Body of pancreas (tissue), 4 donors: Measurements from ENCODE around the gene NUP62. TPM values are rescaled to one million over a fixed set of nuclear protein-coding genes. Genes with fewer than 3 reads are reported as not detected.

Experiments
- ATAC-seq: fragments of 150-250 bp; one replicate; pipeline ENCODE4 v1.9.1; 2016
- DNase-seq, 4 donors: peaks; one replicate each; pipeline ENCODE4 v3.0.0-alpha.2; 2019
- H3K27ac ChIP-seq, 4 donors: fragments of 200-600 bp; sonication (generic); 1 replicate in 3 of 4; 2 replicates in 1 of 4; pipeline versions ENCODE4 v1.5.1 to v1.6.1; 2016 to 2019; ENCODE audit warnings: mild to moderate bottlenecking in 1 of 4, mixed read lengths in 1 of 4, moderate library complexity in 1 of 4
- H3K27me3 ChIP-seq, 2 donors: fragments of 200-600 bp; sonication (generic); one replicate each; pipeline ENCODE4 v1.6.0; 2016; ENCODE audit warnings: mild to moderate bottlenecking in 1 of 2
- H3K36me3 ChIP-seq, 2 donors: fragments of 200-600 bp; sonication (generic); replicated peaks in 1 of 2; 2 replicates each; pipeline ENCODE4 v1.5.1; 2016; ENCODE audit warnings: low read depth in 2 of 2; ENCODE audit not compliant: insufficient read depth in 1 of 2
- H3K4me1 ChIP-seq: fragments of 200-600 bp; sonication (generic); one replicate; pipeline ENCODE4 v1.6.0; 2016
- H3K4me3 ChIP-seq, 2 donors: fragments of 200-600 bp; sonication (generic); 1 replicate in 1 of 2; 2 replicates in 1 of 2; pipeline ENCODE4 v1.5.1; 2016 to 2019
- H3K9me3 ChIP-seq, 3 donors: fragments of 200-600 bp; sonication (generic); 1 replicate in 2 of 3; 2 replicates in 1 of 3; pipeline ENCODE4 v1.5.1; 2016
- CTCF ChIP-seq, 7 experiments: fragments of 450-650 bp in 4 of 7; fragments of 200-600 bp in 3 of 7; sonication (generic) in 3 of 7; IDR thresholded peaks; one replicate each; pipeline ENCODE4 v1.5.1; 2016 to 2019; ENCODE audit warnings: antibody characterized with exemption in 7 of 7
- POLR2A ChIP-seq, 3 donors: fragments of 450-650 bp; IDR thresholded peaks; one replicate each; pipeline ENCODE4 v1.6.1; 2016; ENCODE audit warnings: antibody characterized with exemption in 3 of 3, mild to moderate bottlenecking in 2 of 3
- WGBS, 2 donors: methylation state at CpG; one replicate each; pipeline ENCODE4 v1.1.5; 2017; 5-methylcytosine and 5-hydroxymethylcytosine counted together
- intact Hi-C: fragments of 100-400 bp; cut with DNase I; formaldehyde crosslinking; loops from one replicate; pipeline ENCODE4 v1.15.1; 2023
- total RNA-seq, 2 donors: library from RNA; depleted of rRNA; stranded (reverse); fragments of >200 nt; gene quantifications; one replicate each; pipeline ENCODE4 v1.1.0, GENCODE V29; 2016

The NUP62 gene
- total RNA-seq, 2 donors from 2014 or later: 17.9 to 21.8 TPM

GRCh38 chr19:49894879-49895565 lies 34.3 kb downstream of the NUP62 start:
- Histone ChIP-seq H3K36me3 (no peaks in the 10 kb centered on the region), H3K27ac (no peak overlapping the region), H3K9me3 (no peaks in the 10 kb centered on the region), H3K4me3 (no peak overlapping the region), H3K4me1 (peaks cover 6% of the 10 kb centered on the region), H3K27me3 (no peaks in the 10 kb centered on the region)
- TF ChIP-seq CTCF (IDR thresholded peaks at IDR 0.05) (no peak), POLR2A (IDR thresholded peaks at IDR 0.05) (no peak)
- WGBS, 2 donors: 76 to 86% methylated on average over 15 to 17 of the region's 17 CpGs
- ATAC-seq (no peak), DNase-seq (no peak)
- intact Hi-C loops: no loop called here

DNA sequence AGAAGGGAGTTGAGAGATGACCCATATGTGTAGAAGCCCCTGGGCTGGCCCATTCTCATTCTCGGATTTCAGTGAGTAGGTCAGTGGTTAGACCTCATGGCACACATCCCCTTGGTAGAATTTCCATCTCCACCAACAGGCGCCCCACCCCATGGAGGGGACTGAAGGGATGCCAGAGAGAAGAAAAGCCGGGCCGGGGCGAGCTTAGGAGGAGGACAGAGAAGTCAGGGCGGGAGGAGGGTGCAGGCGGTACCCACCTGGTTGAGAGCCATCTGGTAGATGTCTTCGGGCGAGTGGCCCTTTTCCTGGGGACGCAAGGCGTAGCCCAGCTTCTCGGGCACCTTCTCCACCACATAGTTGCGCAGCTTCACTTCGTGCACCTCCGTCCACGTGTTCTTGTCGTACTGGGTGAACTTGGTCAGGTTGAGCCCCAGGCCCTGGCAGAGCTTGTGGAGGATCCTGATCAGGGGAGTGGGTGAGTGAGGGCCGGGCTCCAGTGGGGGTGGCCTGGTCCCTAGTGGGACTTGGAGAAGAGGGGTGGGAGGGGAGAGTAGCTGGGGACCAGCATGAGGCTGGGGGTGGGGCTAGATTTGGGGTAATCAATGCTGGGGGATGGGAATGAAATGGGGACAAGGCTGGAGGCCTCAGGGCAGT lies 35.2 kb downstream of the NUP62 start:
- Histone ChIP-seq H3K9me3 (no peaks in the 10 kb centered on the region), H3K36me3 (no peaks in the 10 kb centered on the region), H3K4me1 (peaks cover 9% of the 10 kb centered on the region), H3K4me3 (no peak overlapping the region), H3K27me3 (no peaks in the 10 kb centered on the region), H3K27ac (no peak overlapping the region)
- 86 to 91% methylated on average over 8 to 18 of the region's 18 CpGs for WGBS, 2 donors
- TF ChIP-seq CTCF (IDR thresholded peaks at IDR 0.05) (no peak), POLR2A (IDR thresholded peaks at IDR 0.05) (no peak)
- intact Hi-C loops: no loop called here
- DNase-seq: no peak
- no peak for ATAC-seq

GRCh38 chr19:49892716-49893115 lies 36.6 kb downstream of the NUP62 start:
- ATAC-seq: no peak
- Histone ChIP-seq H3K27me3 (no peaks in the 10 kb centered on the region), H3K4me1 (peaks cover 9% of the 10 kb centered on the region), H3K4me3 (no peak overlapping the region), H3K27ac (no peak overlapping the region), H3K9me3 (no peaks in the 10 kb centered on the region), H3K36me3 (no peaks in the 10 kb centered on the region)
- WGBS, 2 donors: 75 to 91% methylated on average over 1 of the region's 1 CpG
- intact Hi-C loops: no loop called here
- TF ChIP-seq CTCF (IDR thresholded peaks at IDR 0.05) (no peak), POLR2A (IDR thresholded peaks at IDR 0.05) (no peak)
- no peak for DNase-seq

DNA sequence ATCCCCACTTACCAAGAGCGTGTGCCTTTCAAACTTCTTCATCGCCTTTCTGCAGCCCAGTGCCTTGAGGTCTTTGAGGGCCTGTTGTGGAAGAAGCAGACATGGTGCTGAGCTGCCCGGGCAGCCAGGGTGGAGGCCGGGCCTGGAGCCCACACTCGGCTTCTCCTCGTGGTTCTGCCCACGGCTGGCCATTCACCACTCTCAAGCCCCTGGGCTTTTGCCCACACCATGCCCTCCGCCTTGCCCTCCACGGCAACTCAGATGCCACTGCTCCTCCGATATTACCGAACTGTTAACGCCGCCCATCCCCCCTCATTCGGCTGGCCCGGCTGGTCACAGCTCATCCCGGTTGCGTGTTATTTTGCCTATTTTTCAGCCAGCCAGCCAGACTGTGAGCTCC lies 37.9 kb downstream of the NUP62 start:
- no peaks in the 10 kb centered on the region for H3K27me3 ChIP-seq
- TF ChIP-seq POLR2A (IDR thresholded peaks at IDR 0.05) (no peak), CTCF (IDR thresholded peaks at IDR 0.05) (no peak)
- ATAC-seq: no peak
- no peak overlapping the region for H3K27ac ChIP-seq
- H3K4me1 ChIP-seq: peaks cover 9% of the 10 kb centered on the region
- 82 to 87% methylated on average over 17 of the region's 17 CpGs for WGBS, 2 donors
- intact Hi-C loops: no loop called here
- H3K4me3 ChIP-seq: no peak overlapping the region
- H3K9me3 ChIP-seq: no peaks in the 10 kb centered on the region
- no peak for DNase-seq
- H3K36me3 ChIP-seq: no peaks in the 10 kb centered on the region
